Frontal cortex (tissue), 4 donors: ENCODE results near the gene RSL1D1. TPM values are rescaled to one million over a fixed set of nuclear protein-coding genes. Genes with fewer than 3 reads are reported as not detected.
"Not testable (repeated sequence)": the region's sequence is repeated elsewhere in the genome, so short reads cannot be mapped to it uniquely, and the experiment has no call there.

Source experiments
- DNase-seq, 2 donors: peaks; one replicate each; pipeline ENCODE4 v3.0.0; 2012; ENCODE audit warnings: low spot score in 2 of 2
- FAIRE-seq: peaks from 2 replicates; lab custom pipeline; 2012; peaks lifted over from hg19 to GRCh38; lab: Jason Lieb, UNC
- total RNA-seq: library from RNA; depleted of rRNA; stranded (reverse); fragments of >200 nt; gene quantifications from one replicate; pipeline ENCODE4 v1.2.3, GENCODE V29; 2014
- donor health status: control.
- donor health status: control.
- donor health status: control.

The RSL1D1 gene
- total RNA-seq, 1 donor from 2014 or later: 62.4 TPM

- FAIRE-seq (no peak), DNase-seq (no peak)
Observed at GRCh38 chr16:11848842-11849241, 2.5 kb downstream of the RSL1D1 start.

DNA sequence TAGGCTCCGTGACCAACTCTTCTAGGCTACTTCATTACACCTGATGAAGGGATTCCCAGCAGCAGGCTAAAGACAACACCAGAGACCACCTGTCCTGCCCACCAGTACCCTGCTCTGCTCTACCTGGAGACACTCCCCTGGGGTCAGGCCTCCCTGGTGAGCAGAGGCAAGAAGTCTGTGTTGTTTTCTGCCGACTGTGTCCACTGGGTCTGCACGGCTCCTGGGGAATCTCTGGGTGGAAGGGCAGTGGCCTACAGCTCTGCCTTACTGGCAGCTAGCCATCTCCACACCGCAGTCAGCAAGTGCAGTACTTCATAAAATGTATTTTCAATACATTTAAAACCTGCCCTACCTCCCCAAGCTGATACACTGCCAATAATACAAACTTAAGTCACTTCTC, 6.8 kb downstream of the RSL1D1 start:
- DNase-seq: no peak
- FAIRE-seq: no peak

DNA sequence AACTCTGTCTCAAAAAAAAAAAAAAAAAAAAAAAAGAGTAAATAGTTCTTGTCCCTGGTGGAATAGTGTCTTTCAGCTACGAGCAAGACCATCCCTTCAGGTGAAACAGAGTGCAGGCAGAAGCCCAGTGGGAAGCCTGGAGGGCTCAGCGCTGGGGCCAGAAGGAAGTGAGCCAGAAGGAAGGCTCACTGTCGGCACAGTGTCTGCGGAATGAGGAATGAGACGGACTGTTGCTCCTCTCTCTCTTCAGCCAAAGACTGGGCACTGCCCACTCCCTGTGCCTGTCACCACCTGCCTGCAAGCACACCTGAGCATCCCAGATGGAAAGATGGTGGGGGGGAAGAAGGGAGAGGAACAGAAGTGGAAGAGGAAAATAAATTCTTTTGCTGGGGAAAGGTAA, 7.5 kb downstream of the RSL1D1 start:
- FAIRE-seq (no peak), DNase-seq (no peak)

GRCh38 chr16:11843206-11843605, 8.1 kb downstream of the RSL1D1 start:
- no peak for FAIRE-seq
- no peak for DNase-seq

GRCh38 chr16:11841026-11841425, 10.3 kb downstream of the RSL1D1 start:
- DNase-seq: no peak
- no peak for FAIRE-seq

- DNase-seq: no peak
- FAIRE-seq: no peak
Observed at GRCh38 chr16:11836650-11837244, 14.6 kb downstream of the RSL1D1 start.

- FAIRE-seq: no peak
- DNase-seq: no peak
Observed at GRCh38 chr16:11835891-11836649, 15.3 kb downstream of the RSL1D1 start.

DNA sequence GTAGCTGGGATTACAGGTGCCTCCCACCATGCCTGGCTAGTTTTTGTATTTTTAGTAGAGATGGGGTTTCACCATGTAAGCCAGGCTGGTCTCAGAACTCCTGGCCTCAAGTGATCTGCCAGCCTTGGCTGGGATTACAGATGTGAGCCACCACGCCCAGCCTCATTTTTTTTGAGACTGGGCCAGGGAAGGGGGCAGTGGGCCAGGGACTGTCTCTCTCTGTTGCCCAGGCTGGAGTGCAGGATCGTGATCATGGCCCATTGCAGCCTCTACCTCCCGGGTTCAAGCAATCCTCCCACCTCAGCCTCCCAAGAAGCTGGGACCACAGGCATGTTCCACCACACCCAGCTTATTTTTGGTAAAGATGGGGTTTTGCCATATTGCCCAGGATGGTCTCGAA, 16.0 kb downstream of the RSL1D1 start:
- DNase-seq (no peak), FAIRE-seq (no peak)

- no peak for FAIRE-seq
- DNase-seq: no peak
Observed at GRCh38 chr16:11833951-11834695, 17.2 kb downstream of the RSL1D1 start.

- DNase-seq: no peak
- no peak for FAIRE-seq
Observed at GRCh38 chr16:11828696-11829095, 22.6 kb downstream of the RSL1D1 start.

DNA sequence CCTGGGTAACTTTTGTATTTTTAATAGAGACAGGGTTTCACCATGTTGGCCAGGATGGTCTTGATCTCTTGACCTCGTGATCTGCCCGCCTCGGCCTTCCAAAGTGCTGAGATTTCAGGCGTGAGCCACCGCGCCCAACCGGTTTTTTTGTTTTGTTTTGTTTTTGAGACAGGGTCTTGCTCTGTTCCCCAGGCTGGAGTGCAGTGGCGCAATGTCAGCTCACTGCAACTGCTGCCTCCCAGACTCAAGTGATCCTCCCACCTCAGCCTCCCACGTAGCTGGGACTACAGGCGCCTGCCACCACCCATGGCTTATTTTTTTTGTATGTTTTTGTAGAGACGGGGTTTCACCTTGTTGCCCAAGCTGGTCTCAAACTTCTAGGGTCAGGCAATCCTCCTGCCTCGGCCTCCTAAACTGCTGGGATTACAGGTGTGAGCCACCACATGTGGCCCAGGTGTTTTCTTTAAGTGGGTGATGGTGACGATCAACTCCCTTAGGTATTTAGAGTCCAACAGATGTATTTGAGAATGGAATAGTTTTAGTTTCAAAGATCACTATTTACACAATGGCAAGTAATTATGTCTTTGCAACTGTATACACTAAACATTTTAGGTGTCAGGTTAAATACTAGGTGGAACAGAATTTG, 25.7 kb downstream of the RSL1D1 start:
- not testable (repeated sequence) for FAIRE-seq, DNase-seq

DNA sequence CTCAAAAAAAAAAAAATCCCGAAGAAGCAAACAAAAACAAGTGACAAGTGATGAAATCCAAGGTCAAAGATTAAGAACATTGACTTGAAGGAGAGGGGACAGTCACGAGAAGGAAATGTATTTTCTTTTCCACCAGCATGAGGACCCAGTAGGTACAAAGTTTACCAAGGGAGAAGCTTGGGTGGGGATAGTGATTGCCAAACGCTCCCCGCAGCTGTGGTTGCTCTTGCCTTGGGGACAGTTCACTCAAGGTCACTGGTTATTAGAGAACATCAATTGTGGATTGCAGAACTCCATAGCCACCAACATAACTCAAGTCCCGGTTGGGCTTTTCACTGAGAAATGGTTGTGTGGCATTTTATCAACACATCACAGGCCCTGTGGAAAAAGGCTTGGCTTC, 27.0 kb downstream of the RSL1D1 start:
- FAIRE-seq (no peak), DNase-seq (no peak)

- DNase-seq, FAIRE-seq: not testable (repeated sequence)
Observed at GRCh38 chr16:11823645-11824044, 27.7 kb downstream of the RSL1D1 start.

DNA sequence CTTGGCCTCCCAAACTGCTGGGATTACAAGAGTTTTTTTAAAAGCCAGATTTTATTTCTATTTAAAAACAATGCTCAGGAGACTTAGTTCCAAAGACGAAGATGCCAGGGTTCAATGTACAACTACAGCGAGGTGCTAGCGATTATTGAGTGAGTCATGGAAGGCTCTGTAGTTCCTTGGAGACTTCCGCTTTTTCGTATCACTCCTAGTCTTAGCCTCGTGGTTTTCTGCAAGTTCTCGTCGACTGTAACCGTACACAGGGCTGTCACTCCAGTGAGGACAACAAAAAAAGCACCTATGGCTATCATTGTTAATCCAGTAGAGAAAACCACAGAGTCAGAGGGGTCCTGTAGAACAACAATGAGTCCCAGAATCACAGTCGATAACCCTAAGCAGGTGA, 31.5 kb downstream of the RSL1D1 start:
- DNase-seq (no peak), FAIRE-seq (no peak)

DNA sequence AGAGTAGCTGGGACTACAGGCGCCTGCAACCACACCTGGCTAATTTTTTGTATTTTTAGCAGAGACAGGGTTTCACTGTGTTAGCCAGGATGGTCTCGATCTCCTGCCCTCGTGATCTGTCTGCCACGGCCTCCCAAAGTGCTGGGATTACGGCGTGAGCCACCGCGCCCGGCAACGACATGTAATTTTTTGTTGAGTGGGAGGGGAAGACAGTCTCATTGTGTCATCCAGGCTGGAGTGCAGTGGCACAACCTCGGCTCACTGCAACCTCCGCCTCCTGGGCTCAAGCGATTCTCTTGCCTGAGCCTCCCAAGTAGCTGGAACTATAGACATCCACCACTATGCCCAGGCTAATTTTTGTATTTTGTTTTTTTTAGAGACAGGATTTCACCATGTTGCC, 32.4 kb downstream of the RSL1D1 start:
- not testable (repeated sequence) for DNase-seq, FAIRE-seq

DNA sequence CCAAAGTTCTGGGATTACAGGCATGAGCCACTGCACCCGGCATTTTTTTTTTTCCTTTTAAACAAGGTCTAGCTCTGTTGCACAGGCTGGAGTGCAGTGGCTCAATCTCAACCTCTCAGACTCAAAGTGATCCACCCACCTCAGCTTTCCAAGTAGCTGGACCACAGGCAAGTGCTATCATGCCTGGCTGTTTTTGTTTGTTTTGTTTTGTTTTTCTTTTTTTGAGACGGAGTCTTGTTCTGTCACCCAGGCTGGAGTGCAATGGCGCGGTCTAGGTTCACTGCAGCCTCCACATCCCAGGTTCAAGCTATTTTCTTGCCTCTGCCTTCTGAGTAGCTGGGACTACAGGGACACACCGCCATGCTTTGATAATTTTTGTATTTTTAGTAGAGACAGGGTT, 35.2 kb downstream of the RSL1D1 start:
- FAIRE-seq: no peak

DNA sequence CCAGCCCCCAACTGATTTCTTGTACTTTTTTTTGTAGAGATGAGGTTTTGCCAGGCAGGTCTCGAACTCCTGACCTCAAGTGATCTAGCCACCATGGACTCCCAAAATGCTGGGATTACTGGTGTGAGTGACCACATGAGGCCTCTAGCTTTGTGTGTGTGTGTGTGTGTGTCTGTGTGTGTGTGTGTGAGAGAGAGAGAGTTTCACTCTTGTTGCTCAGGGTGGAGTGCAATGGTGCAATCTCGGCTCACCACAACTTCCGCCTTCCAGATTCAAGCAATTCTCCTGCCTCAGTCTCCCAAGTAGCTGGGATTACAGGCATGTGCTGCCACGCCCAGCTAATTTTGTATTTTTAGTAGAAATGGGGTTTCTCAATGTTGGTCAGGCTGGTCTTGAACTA, 36.5 kb downstream of the RSL1D1 start:
- not testable (repeated sequence) for DNase-seq, FAIRE-seq

More for the DNA sequence above, 35.2 kb downstream of the RSL1D1 start:
- no peak for DNase-seq

- DNase-seq (no peak), FAIRE-seq (no peak)
Observed at GRCh38 chr16:11806721-11807120, 44.6 kb downstream of the RSL1D1 start.

- no peak for DNase-seq
- no peak for FAIRE-seq
Observed at GRCh38 chr16:11805556-11805955, 45.8 kb downstream of the RSL1D1 start.

- FAIRE-seq (no peak), DNase-seq (no peak)
Observed at GRCh38 chr16:11801481-11802021, 49.8 kb downstream of the RSL1D1 start.
